HG02623 (cell line): ENCODE data around the gene PTGER3.

Source experiments
- ATAC-seq: cut with Tn5 transposase; IDR thresholded peaks from one replicate; pipeline ENCODE4 v1.9.1; 2021; ENCODE audit warnings: moderate library complexity; ENCODE audit not compliant: unreplicated experiment

The PTGER3 gene

DNA sequence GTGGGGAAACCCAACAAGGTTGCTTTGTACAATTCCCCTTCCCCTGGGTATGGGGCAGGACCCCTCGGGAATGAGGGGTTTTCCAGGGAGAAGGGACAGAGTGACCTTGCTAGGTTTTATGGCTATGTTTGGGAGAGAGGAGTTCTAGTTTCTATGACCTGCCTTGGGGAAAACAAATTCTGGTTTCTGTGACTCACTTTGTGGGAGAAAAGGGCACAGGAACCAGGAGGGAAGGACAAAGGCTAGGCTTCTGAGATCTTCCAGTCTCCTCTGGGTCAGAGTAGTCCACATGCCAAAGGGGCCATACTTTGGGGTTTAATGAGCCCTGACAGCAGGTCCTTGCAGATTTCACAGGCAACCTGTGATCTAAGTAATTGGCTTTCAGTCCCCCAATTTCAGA is 5.5 kb upstream of the PTGER3 start:
- ATAC-seq = no peak

DNA sequence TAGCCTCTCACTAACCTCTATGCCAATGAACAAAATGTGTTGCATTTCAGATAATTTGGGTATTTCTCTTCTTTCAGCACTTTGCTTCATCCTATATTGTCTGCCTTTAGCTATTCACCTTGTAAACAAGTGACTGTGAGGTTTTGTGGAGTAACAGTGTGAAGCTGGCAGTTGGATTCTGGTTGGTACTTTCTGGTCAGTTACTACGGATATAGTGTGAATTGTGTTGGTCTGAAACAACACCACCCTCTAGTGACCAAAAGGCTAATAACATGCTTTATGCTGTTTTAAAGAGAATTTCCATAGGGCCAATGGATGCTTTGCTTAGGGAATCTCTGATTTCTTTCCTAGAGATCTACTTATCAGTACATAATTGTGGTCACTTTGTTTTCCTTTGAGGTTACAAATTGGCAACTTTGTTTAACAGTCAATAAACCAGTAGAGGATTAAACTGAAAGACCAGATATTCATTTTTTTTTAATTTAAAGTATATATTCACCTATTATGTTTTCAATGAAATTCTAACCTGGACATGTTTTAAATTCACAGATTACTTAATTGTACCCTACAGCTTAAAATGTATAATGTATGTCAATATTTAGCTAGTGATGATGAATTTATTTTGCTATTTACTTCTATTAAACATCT is 2.5 kb upstream of the PTGER3 start:
- peak; percentile 73 for ATAC-seq

DNA sequence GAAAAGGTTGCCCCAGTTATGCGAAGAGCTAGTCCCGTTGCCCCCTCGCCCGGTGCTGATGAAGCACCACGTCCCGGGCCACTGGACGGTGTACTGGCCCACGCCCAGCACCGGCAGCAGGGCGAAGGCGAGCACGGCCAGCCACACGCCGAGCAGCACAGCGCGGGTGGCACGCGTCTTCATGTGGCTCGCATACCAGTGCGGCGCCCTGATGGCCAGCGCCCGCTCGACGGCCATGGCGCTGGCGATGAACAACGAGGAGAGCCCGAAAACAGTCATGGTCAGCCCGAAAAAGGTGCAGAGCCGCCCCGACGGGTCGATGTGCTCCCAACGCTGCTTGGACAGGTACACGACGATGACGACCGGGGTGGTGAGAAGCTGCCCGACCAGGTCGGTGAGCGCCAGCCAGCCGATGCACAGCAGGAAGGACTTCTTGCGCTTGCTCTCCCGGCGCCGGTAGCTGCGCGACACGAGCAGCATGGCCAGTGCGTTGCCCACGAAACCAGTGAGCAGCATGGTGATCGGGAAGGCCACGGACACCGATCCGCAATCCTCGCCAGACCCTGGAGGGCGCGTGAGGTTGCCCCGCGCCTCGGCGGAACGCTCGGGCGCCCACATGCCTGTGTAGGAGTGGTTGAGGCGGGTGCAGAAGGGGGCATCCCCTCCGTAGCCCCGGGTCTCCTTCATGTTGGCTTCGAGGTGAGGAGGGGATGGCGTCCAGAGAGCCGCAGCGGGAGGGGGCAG is 553 bp downstream of the PTGER3 start:
- ATAC-seq = no peak

DNA sequence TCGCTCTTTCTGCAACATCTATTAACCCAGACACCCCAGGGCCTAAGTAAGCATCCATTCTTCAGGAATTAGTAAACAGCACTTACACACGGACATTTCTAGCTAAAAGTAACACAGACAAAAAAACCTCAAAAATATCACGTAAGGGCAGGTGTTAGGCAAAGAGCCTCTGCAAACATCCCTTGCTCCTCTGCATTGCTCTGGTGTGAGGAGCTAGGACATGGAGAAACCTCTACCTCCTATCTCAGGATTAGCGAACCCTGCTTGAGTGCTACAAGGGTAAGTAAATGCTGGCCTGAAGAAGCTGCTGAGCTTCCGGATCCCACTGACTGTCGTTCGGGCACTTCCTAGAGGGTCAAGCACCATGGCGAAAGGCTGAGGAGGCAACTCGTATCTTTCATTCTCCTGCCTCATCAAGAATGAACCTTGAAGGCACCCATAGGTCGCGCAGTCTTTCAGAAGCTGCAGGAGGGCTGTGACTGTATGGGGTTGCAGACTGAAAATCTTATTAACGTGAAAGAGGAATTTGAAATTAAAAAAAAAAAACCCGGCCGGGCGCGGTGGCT is 2.1 kb downstream of the PTGER3 start:
- ATAC-seq = no peak

DNA sequence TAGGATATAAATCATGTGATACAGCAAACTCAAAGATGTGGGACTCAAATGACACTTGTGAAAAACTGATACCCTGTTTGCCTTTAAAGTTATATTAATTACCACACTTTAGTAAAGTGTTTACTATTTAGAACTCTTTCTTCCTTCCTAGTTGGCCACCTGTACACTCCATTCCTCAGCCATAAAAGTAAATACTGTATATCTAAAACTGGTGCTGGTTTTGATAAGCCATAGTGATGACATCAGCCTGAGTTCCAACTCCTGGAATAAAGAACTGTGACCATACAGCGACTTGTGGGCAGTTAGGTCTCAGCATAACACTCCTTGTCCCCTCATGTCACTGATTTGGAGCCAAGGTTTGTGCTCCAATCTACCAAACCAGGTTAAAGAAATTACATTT is 2.8 kb downstream of the PTGER3 start:
- no peak for ATAC-seq

DNA sequence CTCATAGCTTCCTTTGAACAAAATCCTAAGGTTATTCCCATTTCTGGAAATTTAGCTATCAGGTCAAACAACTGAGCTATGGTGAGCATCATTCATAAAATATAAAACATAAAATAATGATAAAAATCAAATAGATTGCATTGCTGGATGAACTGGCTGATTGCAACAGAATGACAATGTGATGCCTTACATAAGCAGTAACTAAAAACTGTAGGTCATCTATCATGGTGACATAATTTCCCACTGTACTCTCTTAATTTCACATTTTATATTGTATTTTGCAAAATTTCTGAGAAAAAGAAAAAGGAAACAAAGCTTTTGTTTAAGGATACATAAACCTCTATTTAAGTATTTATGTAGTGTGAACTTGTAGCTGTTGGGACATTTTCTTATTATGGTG is 4.6 kb downstream of the PTGER3 start:
- ATAC-seq = no peak

DNA sequence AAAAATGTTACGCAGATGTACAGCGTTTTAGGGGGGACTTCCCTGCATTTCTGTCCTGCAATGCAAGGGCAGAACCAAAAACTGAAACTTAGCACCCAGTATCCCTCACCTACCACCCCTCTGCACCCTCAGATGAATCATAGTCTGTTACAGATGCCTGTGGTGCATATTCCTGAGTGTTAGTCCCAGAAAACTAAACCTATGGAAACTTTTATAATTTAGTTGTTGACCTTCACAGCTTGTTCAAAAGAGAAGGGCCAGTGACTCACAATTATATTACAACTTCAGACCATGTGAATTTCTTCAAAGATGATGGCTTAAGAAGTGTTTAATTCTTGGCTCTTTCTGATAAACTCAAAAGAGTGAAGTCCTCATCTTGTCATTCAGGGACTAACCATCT is 5.8 kb downstream of the PTGER3 start:
- no peak for ATAC-seq

DNA sequence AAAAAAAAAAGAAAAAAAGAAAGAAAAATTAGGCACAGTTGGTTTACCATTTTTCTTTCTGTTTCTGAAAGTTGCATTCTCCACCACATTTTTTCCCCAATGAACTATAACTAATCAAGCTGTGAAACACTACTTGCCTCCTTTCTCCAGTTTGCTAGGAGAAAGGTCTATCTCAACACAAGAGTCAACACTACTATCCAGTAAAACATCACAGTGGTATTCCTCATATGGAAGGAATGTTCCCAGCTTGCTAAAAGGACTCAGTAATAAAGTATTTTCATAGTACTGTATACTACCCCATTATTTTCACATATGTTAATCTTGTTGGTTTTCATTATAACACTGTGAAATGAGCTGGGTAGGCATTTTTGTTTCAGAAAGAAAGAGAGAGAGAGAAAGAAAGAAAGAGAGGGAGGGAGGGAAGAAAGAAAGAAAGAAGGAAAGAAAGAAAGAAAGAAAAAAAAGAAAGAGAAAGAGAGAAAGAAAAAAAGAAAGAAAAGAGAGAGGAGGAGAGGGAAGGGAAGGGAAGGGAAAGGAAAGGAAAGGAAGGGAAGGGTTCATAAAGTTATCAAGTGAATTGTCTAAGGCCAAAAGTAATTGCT is 7.9 kb downstream of the PTGER3 start:
- no peak for ATAC-seq

DNA sequence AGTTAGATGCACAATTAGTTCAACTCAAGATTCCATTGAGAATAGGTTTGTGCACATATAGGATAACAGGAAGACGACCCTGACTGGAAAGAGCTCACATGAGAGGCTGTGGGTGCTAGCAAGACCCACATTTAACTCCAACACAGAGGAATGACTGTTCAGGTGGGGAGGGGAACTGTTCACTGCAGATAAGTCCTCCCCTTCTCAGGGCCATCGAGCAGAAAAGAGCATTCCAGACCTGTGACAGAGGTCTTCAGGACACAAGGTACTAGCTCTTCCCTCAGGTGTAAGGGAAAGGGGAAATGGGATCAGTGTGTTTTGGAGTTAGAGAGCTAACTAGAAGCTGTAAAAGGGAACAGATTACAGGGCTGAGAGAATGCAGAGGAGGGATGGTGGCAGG is 8.7 kb downstream of the PTGER3 start:
- ATAC-seq = no peak

DNA sequence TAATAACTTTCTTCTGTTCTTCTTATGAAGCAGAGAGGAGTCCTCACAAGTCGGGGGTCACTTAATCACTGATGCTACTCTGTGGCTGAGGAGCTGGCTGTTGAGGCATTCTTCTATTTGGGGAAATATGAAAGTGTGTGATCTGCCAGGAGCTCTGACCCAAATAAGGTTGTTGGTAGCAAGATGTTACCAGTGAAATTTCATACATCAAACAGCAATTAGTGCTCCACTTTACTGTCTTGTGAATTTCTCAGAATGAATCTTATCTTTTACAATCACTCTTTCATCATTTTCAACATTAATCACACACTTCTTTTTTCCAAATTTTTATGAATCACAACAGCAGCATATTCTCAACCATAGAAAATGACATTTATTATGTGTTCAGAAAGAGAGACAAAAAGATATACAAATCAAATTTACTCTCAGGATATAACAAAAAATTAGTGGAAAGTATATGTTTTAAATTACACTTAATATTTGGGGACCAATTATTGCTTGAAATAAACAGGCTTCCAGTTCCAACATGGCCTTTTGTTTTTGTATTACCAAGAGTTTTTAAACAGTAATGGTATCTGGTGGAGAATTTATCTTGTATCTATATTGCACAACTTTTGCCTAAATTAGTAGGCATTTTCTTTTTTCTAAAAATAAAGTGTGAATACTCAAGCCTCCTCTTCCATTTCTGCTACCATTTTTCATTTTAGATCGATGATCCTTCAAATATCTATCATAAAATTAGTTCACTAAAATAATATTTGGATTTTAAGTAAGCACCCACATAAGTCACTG is 9.6 kb downstream of the PTGER3 start:
- ATAC-seq = no peak

DNA sequence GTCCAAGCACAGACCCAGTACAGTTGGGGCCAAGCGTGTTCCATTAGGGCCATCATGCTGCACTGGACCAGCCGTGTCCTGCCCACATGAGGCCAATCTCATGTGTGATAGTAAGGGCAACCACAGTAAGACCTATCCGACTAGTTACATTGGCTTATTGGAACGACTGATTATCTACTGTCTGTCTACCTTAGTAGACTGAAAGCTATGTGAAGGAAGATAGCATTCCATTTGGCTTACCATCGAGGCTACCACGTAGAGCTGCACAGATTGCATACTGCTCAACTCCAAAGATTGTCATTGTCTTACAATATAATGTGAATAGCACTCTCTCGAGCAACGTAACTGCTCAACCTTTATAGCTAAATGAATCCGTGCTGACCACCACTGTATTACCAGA is 10.6 kb downstream of the PTGER3 start:
- ATAC-seq = no peak

DNA sequence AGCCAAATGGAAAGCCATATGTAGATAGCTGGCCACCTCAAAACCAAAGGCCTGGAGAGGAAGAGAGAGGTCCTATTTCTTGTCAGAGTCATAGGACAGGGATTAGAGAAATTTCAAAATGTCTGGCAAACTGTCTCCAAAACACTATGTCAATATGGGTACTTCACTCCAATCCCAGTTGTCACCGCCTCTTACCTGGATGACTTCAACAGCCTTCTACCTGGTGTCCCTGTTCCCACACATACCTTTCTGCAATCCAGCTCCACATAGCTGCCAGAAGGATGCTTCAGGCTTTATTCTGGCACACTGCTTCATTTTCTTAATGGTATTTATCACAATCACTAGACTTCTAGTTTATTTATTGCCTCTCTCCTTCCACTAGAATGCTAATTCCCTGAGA is 14.5 kb downstream of the PTGER3 start:
- no peak for ATAC-seq

DNA sequence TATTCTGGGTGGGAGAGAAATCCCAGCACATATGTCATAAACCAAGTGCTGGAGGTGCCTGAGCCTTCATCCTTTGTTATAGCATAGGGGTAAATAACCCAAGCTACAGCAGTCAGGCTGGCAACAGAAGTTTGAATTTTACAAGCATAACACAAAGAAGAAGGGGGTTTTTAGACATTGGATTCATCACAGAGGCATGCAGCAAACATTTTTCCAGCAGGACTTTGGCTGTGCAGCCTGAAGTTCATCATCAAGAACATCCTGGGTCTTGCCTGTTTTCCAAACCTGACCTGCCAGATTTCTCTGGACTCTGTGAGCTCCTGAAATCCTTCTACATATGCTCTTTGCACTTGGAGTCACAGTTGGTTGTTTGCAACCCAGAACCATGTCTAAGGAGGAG is 16.2 kb downstream of the PTGER3 start:
- ATAC-seq = no peak

DNA sequence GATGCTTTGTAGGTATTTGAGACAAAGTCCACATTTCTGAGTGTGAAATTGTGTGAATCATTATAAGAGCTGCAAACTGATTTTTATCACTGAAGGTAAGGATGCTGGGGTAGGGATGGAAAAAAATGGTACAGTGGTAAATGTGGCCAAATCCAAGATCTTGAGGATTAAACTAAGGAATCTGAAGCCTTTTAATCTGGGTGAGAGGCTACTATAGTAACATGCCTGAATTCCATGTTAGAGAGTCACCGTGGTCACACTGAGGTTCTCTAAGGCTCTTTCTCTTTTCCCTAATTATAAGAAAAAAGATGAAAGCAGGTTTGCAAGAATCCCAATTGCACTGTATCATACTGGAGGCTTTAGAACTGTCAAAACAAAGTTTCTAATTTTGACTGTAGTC is 17.6 kb downstream of the PTGER3 start:
- no peak for ATAC-seq

DNA sequence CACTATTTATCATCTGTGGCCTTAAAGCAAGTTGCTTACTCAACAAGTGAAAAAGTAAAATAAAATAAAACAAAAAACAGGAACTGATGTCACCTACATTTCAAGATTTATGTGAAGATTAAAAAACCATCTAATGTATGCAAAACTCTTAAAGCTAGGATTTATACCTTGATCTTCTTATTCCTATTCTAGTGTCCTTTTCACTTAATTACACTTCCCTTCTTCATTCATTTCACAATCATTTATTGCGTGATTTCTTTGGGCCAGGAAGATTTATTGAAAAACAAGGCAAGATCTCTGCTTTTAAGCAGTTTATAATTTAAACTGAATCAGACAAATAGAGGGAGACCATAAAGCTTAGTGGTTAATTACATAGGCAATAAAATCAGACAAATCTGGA is 18.6 kb downstream of the PTGER3 start:
- ATAC-seq = no peak

DNA sequence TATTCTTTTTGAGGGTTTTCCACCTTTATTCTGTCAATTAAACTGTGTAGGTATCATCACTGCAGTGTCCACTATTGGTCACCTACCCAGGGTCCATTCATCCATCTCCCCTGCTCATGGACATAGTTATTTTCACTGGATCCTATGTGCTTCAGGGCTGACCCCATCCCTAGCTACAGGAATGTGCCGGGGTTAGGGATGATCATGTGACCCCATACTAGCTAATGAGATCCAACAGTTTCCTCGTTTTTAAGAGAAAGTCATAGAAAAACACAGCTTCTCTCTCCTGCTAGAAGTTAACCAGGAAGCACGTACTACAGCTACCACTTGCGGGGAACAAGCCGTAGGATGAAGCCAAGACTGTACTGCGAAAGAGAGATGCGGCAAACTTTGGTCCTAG is 19.6 kb downstream of the PTGER3 start:
- ATAC-seq = no peak

DNA sequence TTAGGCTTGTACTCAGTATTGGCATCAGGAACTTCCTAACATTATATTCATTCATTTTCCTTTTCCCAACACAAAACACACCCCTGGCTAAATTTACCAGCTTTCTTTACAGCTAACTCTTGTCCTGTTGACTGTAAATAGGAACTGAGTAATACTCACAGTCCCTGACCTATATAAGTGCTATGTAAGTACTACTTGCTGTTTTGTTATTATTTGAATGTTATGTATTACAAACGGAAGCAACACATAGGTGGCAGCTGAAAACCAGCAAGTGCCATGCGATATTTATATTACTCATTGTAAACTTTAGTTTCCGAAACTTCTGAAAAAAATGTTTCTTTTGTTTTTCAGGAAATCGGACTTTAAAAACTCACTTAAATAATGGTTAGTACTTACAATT is 21.5 kb downstream of the PTGER3 start:
- ATAC-seq = no peak

DNA sequence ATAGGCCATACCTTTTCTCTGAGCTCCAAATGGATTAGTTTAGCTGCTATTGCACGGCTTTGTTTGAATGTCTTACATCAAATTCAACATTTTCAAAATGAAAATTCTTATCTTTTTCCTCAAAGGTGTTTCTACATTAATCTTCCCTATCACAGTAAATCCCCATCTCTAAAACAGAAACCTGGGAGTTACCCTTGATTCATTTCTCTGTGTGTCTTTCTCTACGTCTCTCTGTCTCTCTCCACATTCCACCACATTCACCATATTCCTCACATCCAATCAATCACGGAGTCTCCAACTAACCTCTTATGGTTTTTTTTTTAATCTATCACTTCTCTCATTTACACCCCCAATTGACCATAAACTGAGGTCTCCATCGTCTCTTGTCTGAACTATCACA is 24.1 kb downstream of the PTGER3 start:
- ATAC-seq = no peak

DNA sequence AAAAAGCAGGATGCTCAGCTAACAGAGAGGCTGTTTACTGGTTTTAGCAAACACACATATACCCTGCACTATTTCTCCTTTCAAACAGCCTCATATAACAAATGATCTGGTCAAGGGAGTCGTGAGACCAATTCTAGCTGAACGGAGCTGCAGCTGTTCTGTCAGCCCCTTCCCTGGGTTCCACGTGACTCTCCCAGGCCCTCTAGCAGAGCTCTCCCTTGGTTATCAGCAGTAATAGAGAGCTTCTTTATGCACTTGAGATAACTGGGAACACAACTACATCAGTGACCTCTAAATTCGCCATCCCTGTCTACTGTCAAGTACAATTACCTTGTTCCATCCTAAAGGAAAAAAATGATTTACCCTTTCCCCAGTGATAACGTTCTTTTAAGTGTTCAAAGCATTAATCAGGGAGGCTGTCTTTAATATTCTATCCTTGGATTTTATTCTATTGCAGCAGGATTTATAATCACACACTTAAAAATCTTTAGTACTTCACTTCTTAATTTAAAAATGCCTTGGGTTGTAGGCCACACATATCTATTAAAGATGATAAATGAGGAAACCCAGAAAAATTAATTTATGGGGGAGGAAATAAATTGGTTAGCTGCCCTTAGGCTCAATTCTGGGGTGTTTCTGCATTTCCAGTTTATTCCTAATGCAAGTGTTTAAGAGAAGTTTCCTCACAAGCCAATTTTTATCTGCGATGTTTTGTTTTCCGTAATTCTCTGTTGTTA is 28.2 kb downstream of the PTGER3 start:
- ATAC-seq = no peak

DNA sequence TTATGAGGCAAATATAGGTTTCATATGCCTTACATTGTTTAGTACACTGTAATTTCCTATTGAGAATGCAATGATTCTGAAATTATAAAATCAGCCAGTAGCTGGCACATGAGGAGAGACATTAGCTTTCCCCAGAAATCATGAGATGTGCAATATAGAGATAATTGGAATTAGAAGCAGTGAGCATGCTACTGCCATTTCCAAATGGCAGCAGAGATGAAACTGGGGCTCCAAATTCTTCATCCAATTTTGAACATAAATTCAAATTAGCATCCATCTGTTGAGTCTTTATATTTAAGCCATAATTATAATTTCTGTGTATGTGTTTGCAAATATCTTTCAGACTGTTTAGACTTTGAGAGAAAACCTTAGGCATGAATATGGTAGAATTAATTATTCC is 28.8 kb downstream of the PTGER3 start:
- ATAC-seq = no peak

DNA sequence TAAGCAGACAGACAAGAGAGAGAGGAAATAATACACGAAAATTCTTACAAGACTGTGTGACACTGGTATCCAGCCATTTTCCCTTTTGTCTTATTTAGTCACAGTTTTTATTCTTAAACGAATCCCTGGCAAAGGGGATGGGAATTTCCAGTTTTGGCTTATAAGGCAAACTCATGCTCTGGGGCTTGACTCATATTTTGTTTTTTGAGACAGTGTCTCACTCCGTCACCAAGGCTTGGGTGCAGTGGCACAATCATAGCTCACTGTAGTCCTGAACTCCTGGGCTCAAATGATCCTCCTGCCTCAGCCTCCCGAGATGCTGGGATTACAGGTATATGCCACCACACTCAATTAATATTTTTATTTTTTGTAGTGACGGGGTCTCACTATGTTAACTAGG is 31.9 kb downstream of the PTGER3 start:
- ATAC-seq = no peak
